GM12878 (cell line): Measurements from ENCODE around the gene NFKBIZ. TPM values are rescaled to one million over a fixed set of nuclear protein-coding genes. Genes with fewer than 3 reads are reported as not detected.

Experiments
- ATAC-seq: fragments of 200-7000 bp; cut with Tn5 transposase; 3 replicates; pipeline ENCODE4 v1.9.1; 2020; ENCODE audit warnings: mild to moderate bottlenecking, moderate library complexity
- BruUV-seq: library from RNA; stranded (reverse); fragments of 400-500 nt; replicated peaks from 2 replicates; lab custom pipeline; 2021; lab: Mats Ljungman, UMichigan
- CTCF ChIA-PET: fragments of 300-600 bp; sonication (Branson Sonifier 250); formaldehyde crosslinking; extraction: SDS; loops from one replicate; lab custom pipeline; 2021; ENCODE audit warnings: inconsistent platforms; lab: Yijun Ruan, JAX
- POLR2A ChIA-PET: fragments of 350-600 bp; formaldehyde crosslinking; extraction: SDS; loops from one replicate; lab custom pipeline; 2021; ENCODE audit warnings: inconsistent platforms; lab: Charles Lee
- RAD21 ChIA-PET: fragments of 300-600 bp; sonication (Branson Sonifier 250); formaldehyde crosslinking; loops from one replicate; lab custom pipeline; 2023; ENCODE audit warnings: antibody characterized with exemption; ENCODE audit not compliant: unreplicated experiment; lab: Charles Lee
- SMC1A ChIA-PET: fragments of 300-600 bp; sonication (Branson Sonifier 250); formaldehyde crosslinking; loops from one replicate; lab custom pipeline; 2023; ENCODE audit not compliant: unreplicated experiment, uncharacterized antibody; lab: Charles Lee
- DNase-seq: peaks from one replicate; pipeline ENCODE4 v3.0.0-alpha.2; 2011; ENCODE audit warnings: low read depth, low spot score
- FAIRE-seq: peaks from 3 replicates; lab custom pipeline; 2011; peaks lifted over from hg19 to GRCh38; lab: Jason Lieb, UNC
- H2AFZ ChIP-seq: 2 replicates; pipeline ENCODE4 v1.6.0; 2011; ENCODE audit warnings: low read depth, low read length, control low read depth; ENCODE audit not compliant: control insufficient read depth
- H3K27ac ChIP-seq: 2 replicates; pipeline ENCODE4 v1.5.1; 2011; ENCODE audit warnings: control low read depth; ENCODE audit not compliant: control insufficient read depth, insufficient read depth
- H3K27me3 ChIP-seq, 2 experiments: replicated peaks in 1 of 2; 2 replicates each; pipeline versions ENCODE4 v1.6.0 to v1.6.1; 2011; ENCODE audit warnings: low read length in 1 of 2; ENCODE audit not compliant: control insufficient read depth in 2 of 2, insufficient read depth in 2 of 2
- H3K36me3 ChIP-seq, 2 experiments: 2 replicates each; pipeline ENCODE4 v1.5.1; 2011; ENCODE audit warnings: low read length in 1 of 2; ENCODE audit not compliant: control insufficient read depth in 2 of 2, insufficient read depth in 2 of 2
- H3K4me1 ChIP-seq: 2 replicates; pipeline ENCODE4 v1.6.1; 2011; ENCODE audit warnings: mild to moderate bottlenecking, low read length, moderate library complexity, mixed read lengths; ENCODE audit not compliant: control insufficient read depth, insufficient read depth
- H3K4me2 ChIP-seq: 2 replicates; pipeline ENCODE4 v1.6.0; 2011; ENCODE audit warnings: control low read depth; ENCODE audit not compliant: control insufficient read depth, insufficient read depth
- H3K4me3 ChIP-seq: fragments of 200-600 bp; sonication (generic); 2 replicates; pipeline ENCODE4 v1.5.1; 2016
- H3K79me2 ChIP-seq: 2 replicates; pipeline ENCODE4 v1.6.0; 2011; ENCODE audit warnings: low read length; ENCODE audit not compliant: control insufficient read depth, insufficient read depth
- H3K9ac ChIP-seq: 2 replicates; pipeline ENCODE4 v1.8.0; 2011; ENCODE audit warnings: low read length, control low read depth, mixed read lengths; ENCODE audit not compliant: control insufficient read depth, insufficient read depth
- H3K9me3 ChIP-seq: replicated peaks from 3 replicates; pipeline ENCODE4 v1.5.1; 2011; ENCODE audit warnings: mild to moderate bottlenecking, low read length; ENCODE audit not compliant: control insufficient read depth, insufficient read depth
- H4K20me1 ChIP-seq: 2 replicates; pipeline ENCODE4 v1.6.0; 2011; ENCODE audit not compliant: control insufficient read depth, insufficient read depth
- BCL11A ChIP-seq: IDR thresholded peaks from 2 replicates; pipeline ENCODE4 v1.6.1; 2011; ENCODE audit warnings: low read depth, low read length
- CBX5 ChIP-seq: sonication (generic); IDR thresholded peaks from 2 replicates; pipeline ENCODE4 v1.6.1; 2016; ENCODE audit warnings: low read depth, moderate library complexity, mild to moderate bottlenecking, inconsistent platforms
- DPF2 ChIP-seq: fragments of 450-650 bp; IDR thresholded peaks from 2 replicates; pipeline ENCODE4 v1.6.1; 2017; ENCODE audit warnings: mild to moderate bottlenecking
- SPI1 ChIP-seq: IDR thresholded peaks from 2 replicates; pipeline ENCODE4 v1.6.1; 2011; ENCODE audit warnings: low read depth, mild to moderate bottlenecking, low read length, moderate library complexity, borderline replicate concordance; ENCODE audit not compliant: insufficient read depth
- TCF12 ChIP-seq: IDR thresholded peaks from 2 replicates; pipeline ENCODE4 v1.6.1; 2011; ENCODE audit warnings: low read depth, mild to moderate bottlenecking, low read length
- ZBTB40 ChIP-seq: fragments of 450-650 bp; IDR thresholded peaks from 2 replicates; pipeline ENCODE4 v1.6.1; 2016; ENCODE audit warnings: mild to moderate bottlenecking, moderate library complexity, borderline replicate concordance
- WGBS: methylation state at CpG from one replicate; pipeline ENCODE4 v1.1.6; 2016; ENCODE audit warnings: low lambda C conversion rate; ENCODE audit not compliant: insufficient replicate concordance, insufficient coverage; ENCODE audit errors: missing lambda C conversion rate; 5-methylcytosine and 5-hydroxymethylcytosine counted together
- in situ Hi-C: fragments of 300-500 bp; cut with MboI; formaldehyde crosslinking; loops from 9 replicates; pipeline ENCODE4 v1.14.3; 2018; ENCODE audit warnings: mixed read lengths
- intact Hi-C: fragments of 100-400 bp; cut with micrococcal nuclease; formaldehyde crosslinking; loops from one replicate; pipeline ENCODE4 v1.14.2; 2022; ENCODE audit not compliant: unreplicated experiment
- polyA plus RNA-seq, 11 experiments: library from polyadenylated mRNA; depleted of rRNA in 4 of 11; unstranded in 6 of 11; stranded (reverse) in 5 of 11; fragments of >200 nt; fragmentation: Nextera tagmentation in 4 of 11; fragmentation: Illumina TruSeq in 1 of 11; extraction: Ambion mirVana in 4 of 11; extraction: Trizol in 1 of 11; gene quantifications; 1 replicate in 1 of 11; 2 replicates in 10 of 11; pipeline versions ENCODE4 v1.2.1 to v1.2.3, GENCODE V29; 2011 to 2016; ENCODE audit warnings: inconsistent platforms in 2 of 11, missing spikeins in 2 of 11, low read depth in 1 of 11
- total RNA-seq, 4 experiments: library from RNA; depleted of rRNA in 3 of 4; stranded (reverse); fragments of >200 nt in 3 of 4; fragmentation: Illumina TruSeq in 1 of 4; extraction: Trizol in 1 of 4; gene quantifications; 2 replicates each; pipeline versions ENCODE4 v1.2.1 to v1.2.3, GENCODE V29; 2013 to 2021

Gene NFKBIZ
- total and polyA plus RNA-seq, 10 of the 15 experiments (the other 5 are each of a cell fraction or from before 2014, with no cell fraction given), result 6.3 to 53.8 (median 17.3) TPM

GRCh38 chr3:101817992-101818391 lies 31.3 kb upstream of the NFKBIZ start:
- no peak for FAIRE-seq
- TF ChIP-seq CBX5, result 0 out of 2 replicates have a peak, but pooled peaks have one; percentile 49
- TF ChIP-seq DPF2, result 0 out of 2 replicates have a peak, but pooled peaks have one; percentile 21
- TF ChIP-seq TCF12, result 0 out of 2 replicates have a peak, but pooled peaks have one; percentile 51
- peak; percentile 49; the same call in 1 of the 2 replicates for TF ChIP-seq SPI1
- peak; percentile 25; the same call in 1 of the 2 replicates for TF ChIP-seq ZBTB40
- TF ChIP-seq BCL11A, result no peak
- no TSS peak for BruUV-seq
- CTCF ChIA-PET, result interaction anchor here (0.9 to 4.0 kb wide), 15 partner anchors 8 to 725 kb away, joined by 3 to 76 read pairs (median 4); no protein-coding TSS in a partner anchor
- Histone ChIP-seq H3K4me3 (peak overlapping the region; percentile 25; the same call in 1 of the 2 replicates), H3K4me1 (peaks cover 24% of the 10 kb centered on the region), H3K27me3 (no peaks in the 10 kb centered on the region), H3K9me3 (peaks cover 5% of the 10 kb centered on the region; the same call in 2 of the 3 replicates), H3K4me2 (peak overlapping the region; percentile 51), H4K20me1 (no peaks in the 10 kb centered on the region), H3K36me3 (peaks cover 2 to 7% of the 10 kb centered on the region in 2 experiments), H3K79me2 (no peaks in the 10 kb centered on the region), H3K27ac (peak overlapping the region; percentile 9; the same call in 1 of the 2 replicates), H2AFZ (no peak overlapping the region; the same call in 1 of the 2 replicates), H3K9ac (no peak overlapping the region)
- 95% methylated on average over 5 of the region's 5 CpGs for WGBS
- SMC1A ChIA-PET, result interaction anchor here (0.7 to 19.7 kb wide), 31 partner anchors 9 to 719 kb away, joined by 3 to 949 read pairs (median 4); no protein-coding TSS in a partner anchor
- DNase-seq, result no peak
- intact Hi-C loops, result no loop called here
- RAD21 ChIA-PET, result interaction anchor here (0.7 to 3.6 kb wide), 24 partner anchors 9 to 719 kb away, joined by 3 to 58 read pairs (median 5); partner anchors contain the start of gene NFKBIZ
- in situ Hi-C loops, result no loop called here
- POLR2A ChIA-PET, result interaction anchor here (0.9 to 2.8 kb wide), 5 partner anchors 9 to 35 kb away, joined by 3 to 16 read pairs (median 7); no protein-coding TSS in a partner anchor
- ATAC-seq, result 0 out of 3 replicates have a peak, but pooled peaks have one; percentile 3
